ENCODE results near the gene OSBPL9. TPM values are rescaled to one million over a fixed set of nuclear protein-coding genes. Genes with fewer than 3 reads are reported as not detected.

OSBPL9 gene
- total and polyA plus RNA-seq, 10 of the 15 experiments (the other 5 are each of a cell fraction or from before 2014, with no cell fraction given), result 25.9 to 156 (median 108) TPM

GRCh38 chr1:51654000-51654399 lies 37.1 kb downstream of the OSBPL9 start (continued):
- no peak for TF ChIP-seq MTA2 (IDR thresholded peaks at IDR 0.05; ENCODE audit: low read depth)
- TF ChIP-seq FOXK2 (IDR thresholded peaks at IDR 0.05), result no peak
- TF ChIP-seq STAT1 (conservative IDR thresholded peaks at IDR 0.05), result no peak
- no peak for TF ChIP-seq PAX8 (IDR thresholded peaks at IDR 0.05)
- no peak for TF ChIP-seq BRCA1 (IDR thresholded peaks at IDR 0.05; ENCODE audit: low read depth, low read length)
- TF ChIP-seq SUZ12 (IDR thresholded peaks at IDR 0.05; ENCODE audit: unreplicated experiment), result no peak
- no peak for TF ChIP-seq CHD2 (IDR thresholded peaks at IDR 0.05; ENCODE audit: borderline replicate concordance, low read depth, low read length)
- TF ChIP-seq, protein P1, sequence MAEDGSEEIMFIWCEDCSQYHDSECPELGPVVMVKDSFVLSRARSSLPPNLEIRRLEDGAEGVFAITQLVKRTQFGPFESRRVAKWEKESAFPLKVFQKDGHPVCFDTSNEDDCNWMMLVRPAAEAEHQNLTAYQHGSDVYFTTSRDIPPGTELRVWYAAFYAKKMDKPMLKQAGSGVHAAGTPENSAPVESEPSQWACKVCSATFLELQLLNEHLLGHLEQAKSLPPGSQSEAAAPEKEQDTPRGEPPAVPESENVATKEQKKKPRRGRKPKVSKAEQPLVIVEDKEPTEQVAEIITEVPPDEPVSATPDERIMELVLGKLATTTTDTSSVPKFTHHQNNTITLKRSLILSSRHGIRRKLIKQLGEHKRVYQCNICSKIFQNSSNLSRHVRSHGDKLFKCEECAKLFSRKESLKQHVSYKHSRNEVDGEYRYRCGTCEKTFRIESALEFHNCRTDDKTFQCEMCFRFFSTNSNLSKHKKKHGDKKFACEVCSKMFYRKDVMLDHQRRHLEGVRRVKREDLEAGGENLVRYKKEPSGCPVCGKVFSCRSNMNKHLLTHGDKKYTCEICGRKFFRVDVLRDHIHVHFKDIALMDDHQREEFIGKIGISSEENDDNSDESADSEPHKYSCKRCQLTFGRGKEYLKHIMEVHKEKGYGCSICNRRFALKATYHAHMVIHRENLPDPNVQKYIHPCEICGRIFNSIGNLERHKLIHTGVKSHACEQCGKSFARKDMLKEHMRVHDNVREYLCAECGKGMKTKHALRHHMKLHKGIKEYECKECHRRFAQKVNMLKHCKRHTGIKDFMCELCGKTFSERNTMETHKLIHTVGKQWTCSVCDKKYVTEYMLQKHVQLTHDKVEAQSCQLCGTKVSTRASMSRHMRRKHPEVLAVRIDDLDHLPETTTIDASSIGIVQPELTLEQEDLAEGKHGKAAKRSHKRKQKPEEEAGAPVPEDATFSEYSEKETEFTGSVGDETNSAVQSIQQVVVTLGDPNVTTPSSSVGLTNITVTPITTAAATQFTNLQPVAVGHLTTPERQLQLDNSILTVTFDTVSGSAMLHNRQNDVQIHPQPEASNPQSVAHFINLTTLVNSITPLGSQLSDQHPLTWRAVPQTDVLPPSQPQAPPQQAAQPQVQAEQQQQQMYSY (CRISPR knock-in tag; IDR thresholded peaks at IDR 0.05), result no peak
- TF ChIP-seq JUND (IDR thresholded peaks at IDR 0.05; ENCODE audit: low read depth, low read length), result no peak
- no peak for TF ChIP-seq MAX (IDR thresholded peaks at IDR 0.05; ENCODE audit: low read depth, low read length)
